Measurements from ENCODE around the gene PNPLA3.

PNPLA3 gene

GRCh38 chr22:43924877-43925276, 1.3 kb downstream of the PNPLA3 start:
- DNase-seq, result no peak

- peak; percentile 48 to 73 (median 62) for DNase-seq
These were observed 2.1 kb downstream of the PNPLA3 start for GRCh38 chr22:43925433-43926348.

GRCh38 chr22:43926349-43926710, 2.7 kb downstream of the PNPLA3 start:
- no peak for DNase-seq

- peak; percentile 87 to 91 (median 89) for DNase-seq
These were observed 4.9 kb downstream of the PNPLA3 start for GRCh38 chr22:43928468-43928867.

- DNase-seq, result no peak
These were observed 5.3 kb downstream of the PNPLA3 start for GRCh38 chr22:43928908-43929307.

GRCh38 chr22:43931771-43932170, 8.2 kb downstream of the PNPLA3 start:
- DNase-seq, result no peak

- DNase-seq, result no peak
These were observed 17.8 kb downstream of the PNPLA3 start for GRCh38 chr22:43941449-43941848.

GRCh38 chr22:43944670-43945430, 21.2 kb downstream of the PNPLA3 start:
- no peak for DNase-seq

GRCh38 chr22:43945632-43946383, 22.2 kb downstream of the PNPLA3 start:
- peak; percentile 75 to 91 (median 87) for DNase-seq

- DNase-seq, result no peak
These were observed 22.7 kb downstream of the PNPLA3 start for GRCh38 chr22:43946384-43946667.

GRCh38 chr22:43948836-43949406, 25.3 kb downstream of the PNPLA3 start:
- DNase-seq, result no peak

GRCh38 chr22:43951391-43951790, 27.8 kb downstream of the PNPLA3 start:
- no peak for DNase-seq

GRCh38 chr22:43951966-43952365, 28.4 kb downstream of the PNPLA3 start:
- no peak for DNase-seq

GRCh38 chr22:43953988-43954785, 30.6 kb downstream of the PNPLA3 start:
- peak in 1 of 3 donors; percentile 4 for DNase-seq

GRCh38 chr22:43955040-43955882, 31.7 kb downstream of the PNPLA3 start, which contains the start of gene SAMM50:
Gene SAMM50 (plus strand): TSS chr22:43955442. CDS start chr22:43955578, 136 bp downstream.
- DNase-seq, result peak; percentile 94 to 97 (median 96)

GRCh38 chr22:43955883-43956782, 32.5 kb downstream of the PNPLA3 start:
- DNase-seq, result peak; percentile 10 to 37 (median 10)

- no peak for DNase-seq
These were observed 33.3 kb downstream of the PNPLA3 start for GRCh38 chr22:43956805-43957463.

GRCh38 chr22:43957871-43958270, 34.3 kb downstream of the PNPLA3 start:
- no peak for DNase-seq

GRCh38 chr22:43964314-43964857, 40.8 kb downstream of the PNPLA3 start:
- DNase-seq, result no peak
